HG03378 (cell line): ENCODE results near the gene HNRNPR.
"Not testable (repeated sequence)": the region's sequence is repeated elsewhere in the genome, so short reads cannot be mapped to it uniquely, and the experiment has no call there.

ENCODE experiments used
- ATAC-seq: cut with Tn5 transposase; IDR thresholded peaks from one replicate; pipeline ENCODE4 v1.9.1; 2021; ENCODE audit warnings: mild to moderate bottlenecking, moderate library complexity; ENCODE audit not compliant: unreplicated experiment

Gene HNRNPR

DNA sequence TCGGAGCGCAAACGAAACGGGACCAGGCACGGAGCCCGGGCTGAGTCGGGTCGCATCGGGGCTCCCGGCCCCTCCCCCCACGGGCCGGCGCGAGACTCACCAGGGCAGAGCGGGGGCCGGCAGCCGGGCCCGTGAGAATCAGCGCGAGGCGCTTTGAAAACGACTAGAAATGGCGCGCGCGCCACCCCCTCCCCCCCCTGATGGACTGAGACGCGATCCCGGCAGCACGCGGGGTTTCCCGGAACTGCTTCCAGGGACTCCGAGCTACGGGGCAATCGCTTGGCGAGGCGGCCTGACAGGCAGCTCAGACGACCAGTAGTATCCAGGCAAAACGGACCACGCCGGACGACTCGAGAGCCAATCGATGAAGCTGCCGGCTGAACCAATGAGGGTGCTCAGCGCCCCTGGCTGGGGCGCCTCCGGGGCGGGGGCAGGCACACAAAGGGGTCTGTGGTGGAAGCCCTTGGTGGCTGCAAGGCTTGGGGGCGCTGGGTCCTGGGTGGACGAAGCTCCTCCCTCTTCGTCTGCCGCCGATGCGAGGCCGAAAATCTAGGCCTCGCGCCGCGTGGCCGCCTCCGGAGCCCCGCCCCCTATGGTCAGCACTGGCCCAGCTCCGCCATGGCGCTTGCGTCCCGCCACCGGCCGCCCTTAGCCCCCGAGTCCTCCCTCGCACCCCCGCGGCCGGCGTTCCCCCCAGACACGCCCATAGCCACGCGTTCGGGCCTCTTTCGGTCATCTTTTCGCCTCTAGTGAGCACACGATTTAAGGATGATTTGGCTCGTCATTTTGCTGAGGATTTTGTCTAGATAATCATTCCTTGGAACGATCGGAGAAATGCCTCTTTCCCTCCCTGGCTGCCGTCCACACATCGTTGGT lies at the start of gene HNRNPR:
Gene HNRNPR, minus strand, starts transcription at position 174 of the 876 bp plus-strand sequence. CDS start 3,276 bp downstream, outside the sequence.
- ATAC-seq: peak; percentile 84

DNA sequence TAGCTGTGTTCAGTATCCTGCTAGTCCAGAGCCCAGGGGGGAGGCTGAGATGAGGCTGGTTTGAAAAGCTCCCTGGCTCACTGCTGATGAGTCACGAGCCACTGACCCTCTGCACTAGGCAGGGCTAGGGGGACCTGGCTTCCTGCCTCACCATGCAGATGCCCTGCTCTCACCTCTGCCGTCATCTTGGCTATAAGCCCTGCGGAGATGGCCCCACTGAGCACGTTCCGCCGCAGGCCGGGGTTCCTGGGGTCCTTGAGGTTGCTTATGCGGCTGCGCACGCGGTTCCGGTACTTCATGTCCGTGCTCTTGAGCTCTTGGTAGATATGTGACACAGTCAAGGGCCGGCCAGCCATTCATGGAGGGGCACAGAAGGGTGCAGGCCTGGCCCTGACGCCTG lies 49.6 kb upstream of the HNRNPR start:
- no peak for ATAC-seq

DNA sequence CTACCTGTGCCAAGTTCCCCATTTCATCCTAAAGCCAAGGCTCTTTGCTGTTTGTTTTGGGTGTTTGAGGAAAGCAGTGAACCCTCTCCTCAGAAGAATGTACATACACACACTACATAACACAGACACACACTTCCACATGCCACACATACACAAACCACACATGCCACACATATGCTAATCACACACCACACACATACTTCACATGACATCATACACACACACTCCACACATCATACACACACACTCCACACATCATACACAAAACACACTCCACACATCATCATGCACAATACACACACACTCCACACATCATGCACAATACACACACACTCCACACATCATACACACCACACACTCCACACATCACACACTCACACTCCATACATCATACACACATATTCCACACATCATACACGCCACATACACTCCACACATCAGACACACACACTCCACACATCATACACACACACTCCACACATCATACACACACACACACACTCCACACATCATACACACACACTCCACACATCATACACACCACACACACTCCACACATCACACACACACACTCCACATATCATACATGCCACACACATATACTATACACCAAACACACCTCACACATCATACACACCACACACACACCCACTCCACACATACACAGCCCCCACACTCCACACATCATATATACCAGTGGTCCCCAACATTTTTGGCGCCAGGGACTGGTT lies 48.2 kb upstream of the HNRNPR start:
- ATAC-seq: no peak

DNA sequence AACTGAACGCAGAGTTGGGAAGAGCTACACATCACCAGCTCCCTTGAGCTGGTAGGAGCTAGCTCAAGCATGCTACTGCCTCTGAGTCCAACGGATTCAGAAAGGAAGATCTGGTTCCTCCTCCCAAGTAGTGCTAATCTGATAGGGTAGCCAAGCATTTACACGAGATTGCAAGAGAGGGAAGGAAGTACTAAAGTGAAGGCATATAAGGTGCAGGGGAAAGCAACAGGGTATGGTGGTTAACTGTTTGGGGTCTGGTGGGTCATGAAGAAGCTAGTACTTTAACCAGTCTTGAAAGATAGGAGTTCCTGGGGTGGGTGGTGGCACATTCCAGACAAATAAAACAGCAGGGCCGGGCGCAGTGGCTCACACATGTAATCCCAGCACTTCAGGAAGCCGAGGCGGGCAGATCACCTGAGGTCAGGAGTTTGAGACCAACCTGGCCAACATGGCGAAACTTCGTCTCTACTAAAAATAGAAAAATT lies 45.8 kb upstream of the HNRNPR start:
- ATAC-seq: no peak

DNA sequence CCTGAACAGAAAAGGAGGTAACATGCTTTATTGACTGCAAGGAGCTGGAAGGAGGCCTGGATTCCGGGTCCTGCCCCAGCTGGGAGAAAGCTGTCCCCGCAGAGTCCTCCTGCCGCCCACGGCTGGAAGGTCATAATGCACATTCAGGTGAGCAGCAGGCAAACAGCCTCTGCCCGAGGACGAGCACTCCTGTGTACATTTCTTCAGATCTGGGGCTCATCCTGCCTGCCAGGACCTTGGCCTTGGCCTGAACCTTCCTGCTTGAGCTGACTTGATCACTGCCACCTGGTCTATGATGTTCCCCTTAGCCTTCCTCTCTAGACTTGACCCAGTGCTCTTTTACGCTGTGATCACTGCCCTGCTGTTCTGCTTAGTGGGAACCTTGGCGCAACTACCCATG lies 43.4 kb upstream of the HNRNPR start:
- ATAC-seq: no peak

DNA sequence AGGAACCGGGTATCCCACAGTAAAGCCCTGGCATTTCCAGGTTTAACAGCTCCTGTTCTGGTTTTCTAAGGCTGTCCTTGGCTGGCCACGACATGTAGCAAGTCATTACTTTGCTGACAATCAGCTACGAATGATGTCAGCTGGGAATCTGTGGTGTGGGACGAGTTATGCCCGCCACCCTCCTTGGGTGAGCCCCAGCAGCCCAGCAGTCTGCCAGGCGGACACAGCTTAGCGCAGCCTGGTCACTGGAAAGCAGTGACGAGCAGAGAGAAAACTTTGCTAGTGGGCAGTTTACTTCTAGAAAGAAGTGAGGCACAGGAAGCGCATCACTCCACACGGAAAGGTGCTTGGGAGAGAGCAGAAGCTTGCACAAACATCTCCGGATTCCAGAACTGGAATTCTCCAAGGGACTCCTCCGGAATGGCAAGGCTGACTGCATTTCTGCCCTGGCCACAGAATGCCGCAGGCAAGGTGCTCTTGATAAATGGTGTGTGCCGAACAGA lies 41.1 kb upstream of the HNRNPR start:
- no peak for ATAC-seq

DNA sequence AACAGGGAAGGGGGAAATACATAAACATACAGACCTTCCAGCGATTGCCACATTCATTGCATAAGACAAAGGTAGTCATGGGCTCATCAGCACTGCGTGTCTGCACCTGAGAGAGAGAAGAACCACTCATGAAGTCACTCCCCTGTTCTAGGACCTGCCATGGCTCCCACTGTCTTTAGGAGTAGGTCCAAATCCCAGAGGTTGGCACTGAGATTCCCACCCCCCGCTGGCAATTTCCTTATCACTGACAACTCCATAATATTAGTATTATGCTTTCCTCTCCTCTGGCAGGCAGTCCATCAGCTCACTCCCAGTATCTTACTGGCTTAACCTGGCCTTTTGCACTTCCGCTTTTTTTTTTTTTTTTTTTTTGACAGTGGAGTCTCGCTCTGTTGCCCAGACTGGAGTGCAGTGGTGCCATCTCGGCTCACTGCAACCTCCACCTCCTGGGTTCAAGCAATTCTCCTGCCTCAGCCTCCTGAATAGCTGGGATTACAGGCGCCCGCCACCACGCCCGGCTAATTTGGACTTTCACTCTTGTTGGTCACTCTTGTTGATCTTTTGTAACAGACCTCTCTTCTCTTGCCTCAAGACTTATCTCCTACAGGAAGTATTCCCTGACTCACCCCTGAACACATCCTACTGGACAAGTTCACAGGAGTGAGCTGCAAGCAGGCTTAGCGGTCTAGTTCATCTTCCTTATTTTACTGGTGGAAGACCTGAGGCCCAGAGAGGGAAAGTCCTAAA lies 40.4 kb upstream of the HNRNPR start:
- no peak for ATAC-seq

DNA sequence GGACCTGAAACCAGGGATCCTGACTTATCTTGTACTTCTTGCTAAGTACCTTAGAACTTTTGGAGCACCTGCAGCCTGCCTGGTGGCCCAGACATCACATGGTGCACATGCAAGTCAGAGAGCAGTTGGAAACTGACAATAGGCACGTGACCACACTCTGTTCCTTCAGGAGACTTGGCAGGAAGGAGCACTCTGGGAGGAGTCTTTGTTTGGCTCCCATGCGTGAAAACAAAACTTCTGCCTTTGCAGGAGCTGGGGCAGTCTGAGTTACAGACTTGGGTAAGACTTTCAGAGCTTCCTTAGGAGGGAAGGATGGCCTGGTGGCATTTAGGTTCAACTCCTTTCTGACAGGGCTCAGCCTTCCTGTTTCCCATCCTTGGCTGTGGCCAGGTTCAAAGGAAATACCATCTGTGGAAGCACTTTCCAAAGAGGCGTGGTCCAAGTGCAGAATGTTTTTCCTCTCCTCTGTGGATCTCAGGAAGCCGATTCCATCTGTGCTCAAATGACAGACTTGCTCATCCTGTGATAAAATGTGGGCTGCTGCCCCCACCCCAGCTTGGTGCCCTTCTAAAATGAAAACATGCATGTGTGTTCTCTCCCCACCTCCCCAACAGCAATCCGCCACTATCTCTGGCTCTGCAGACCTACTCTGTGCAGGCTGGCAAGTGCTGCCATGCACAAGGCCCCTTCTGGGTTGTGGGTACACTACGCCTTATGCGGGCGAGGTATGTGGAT lies 39.7 kb upstream of the HNRNPR start:
- ATAC-seq: no peak

DNA sequence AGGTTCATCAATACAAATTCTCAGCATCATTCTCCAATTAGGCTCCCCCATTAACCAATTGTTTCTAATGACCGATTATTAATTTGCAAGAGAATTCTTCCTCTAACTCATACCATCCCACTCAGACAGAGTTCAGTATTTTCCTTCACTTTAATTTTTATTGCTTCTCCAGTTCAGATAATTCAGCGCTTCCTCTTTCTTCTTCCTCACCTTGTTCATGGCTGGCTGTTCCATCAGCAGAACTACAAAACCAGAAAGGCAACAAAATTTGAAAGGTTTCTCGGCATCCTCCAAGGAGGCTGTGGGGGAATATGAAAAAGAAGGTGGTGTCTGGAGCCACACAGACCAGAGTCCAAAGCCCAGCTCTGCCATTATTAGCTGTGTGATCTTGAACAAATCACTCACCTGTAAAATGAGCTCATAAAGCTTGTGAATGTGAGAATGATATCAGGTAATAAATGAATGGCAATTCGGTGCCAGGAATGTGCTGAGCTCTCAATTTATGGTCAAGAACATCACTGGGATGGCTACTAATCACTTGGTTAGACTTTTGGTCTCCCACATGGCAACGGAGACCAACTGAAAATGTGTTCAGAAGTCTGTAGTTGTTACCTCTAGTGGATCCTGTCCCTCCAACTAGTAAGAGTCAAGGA lies 37.3 kb upstream of the HNRNPR start:
- ATAC-seq: no peak

DNA sequence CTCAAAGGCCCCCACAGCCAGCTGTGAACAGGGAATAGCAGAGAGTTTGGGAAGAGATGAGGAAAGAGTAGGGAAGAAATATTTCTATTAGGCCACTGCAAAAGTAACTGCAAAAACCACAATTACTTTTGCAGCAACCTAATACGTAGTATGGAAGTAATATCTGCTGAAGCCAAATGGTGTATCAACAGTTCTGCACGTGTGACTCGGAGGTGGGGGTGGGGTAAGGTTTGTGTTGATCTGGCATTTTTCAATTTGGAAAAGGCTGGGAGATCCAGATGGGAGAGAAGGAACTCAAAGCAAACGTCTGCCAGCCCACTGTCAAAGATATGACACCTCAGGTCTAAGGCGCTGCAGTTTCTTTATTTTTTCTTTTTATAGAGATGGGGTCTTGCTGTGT lies 36.6 kb upstream of the HNRNPR start:
- no peak for ATAC-seq

DNA sequence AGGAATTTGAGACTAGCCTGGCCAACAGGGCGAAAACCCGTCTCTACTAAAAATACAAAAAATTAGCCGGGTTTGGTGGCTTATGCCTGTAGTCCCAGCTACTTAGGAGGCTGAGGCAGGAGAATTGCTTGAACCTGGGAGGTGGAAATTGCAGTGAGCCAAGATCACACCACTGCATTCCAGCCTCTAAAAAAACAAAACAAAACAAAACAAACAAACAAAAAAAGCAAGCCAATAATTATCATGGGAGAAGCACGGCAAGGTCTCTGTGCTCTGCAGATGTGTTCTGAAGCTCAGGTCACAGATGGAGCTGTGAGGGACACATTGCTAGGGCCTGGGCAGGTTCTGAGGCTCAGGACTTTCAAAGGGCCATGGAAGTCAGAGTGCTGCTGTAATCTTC lies 36.2 kb upstream of the HNRNPR start:
- not testable (repeated sequence) for ATAC-seq

DNA sequence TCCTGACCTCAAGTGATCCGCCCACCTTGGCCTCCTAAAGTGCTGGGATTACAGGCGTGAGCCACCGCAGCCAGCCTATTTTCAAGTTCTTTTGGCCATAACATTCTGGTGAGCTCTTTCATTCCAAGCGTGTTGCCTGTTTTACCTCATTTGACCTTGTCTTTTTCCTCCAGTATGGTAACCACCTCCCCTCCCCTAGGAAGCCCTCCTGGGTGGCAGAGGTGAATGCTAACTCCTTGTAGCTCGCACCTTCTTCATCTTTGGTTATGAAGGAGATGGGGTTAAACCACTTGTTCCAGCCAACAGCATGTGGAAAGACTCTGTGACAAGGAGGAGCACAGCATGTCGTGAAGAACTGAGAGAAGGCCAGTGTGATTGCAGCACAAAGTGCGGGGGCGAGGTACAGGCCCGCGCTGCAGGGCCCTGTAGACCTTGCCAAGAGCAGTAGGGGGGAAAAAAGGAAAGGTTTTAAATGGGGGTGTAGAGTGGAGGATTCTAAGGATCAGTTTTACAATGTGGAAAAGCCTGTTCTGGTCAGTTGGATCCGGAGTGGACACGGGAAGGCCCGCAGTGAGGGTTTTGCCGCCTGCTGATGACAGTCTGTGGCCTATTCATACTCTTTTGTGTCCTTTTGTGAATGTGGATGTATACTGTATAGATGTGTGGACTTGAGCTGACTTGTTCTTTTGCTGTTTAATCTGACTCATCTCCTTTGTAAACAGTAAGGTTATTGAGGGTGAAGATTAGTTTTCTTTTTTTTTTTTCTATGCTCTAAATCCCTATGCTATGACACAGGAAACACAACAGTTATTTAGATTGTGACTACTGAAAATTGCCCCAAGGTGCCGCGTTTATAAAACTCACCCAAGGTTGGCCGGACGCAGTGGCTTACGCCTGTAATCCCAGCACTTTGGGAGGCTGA lies 33.1 kb upstream of the HNRNPR start:
- no peak for ATAC-seq

DNA sequence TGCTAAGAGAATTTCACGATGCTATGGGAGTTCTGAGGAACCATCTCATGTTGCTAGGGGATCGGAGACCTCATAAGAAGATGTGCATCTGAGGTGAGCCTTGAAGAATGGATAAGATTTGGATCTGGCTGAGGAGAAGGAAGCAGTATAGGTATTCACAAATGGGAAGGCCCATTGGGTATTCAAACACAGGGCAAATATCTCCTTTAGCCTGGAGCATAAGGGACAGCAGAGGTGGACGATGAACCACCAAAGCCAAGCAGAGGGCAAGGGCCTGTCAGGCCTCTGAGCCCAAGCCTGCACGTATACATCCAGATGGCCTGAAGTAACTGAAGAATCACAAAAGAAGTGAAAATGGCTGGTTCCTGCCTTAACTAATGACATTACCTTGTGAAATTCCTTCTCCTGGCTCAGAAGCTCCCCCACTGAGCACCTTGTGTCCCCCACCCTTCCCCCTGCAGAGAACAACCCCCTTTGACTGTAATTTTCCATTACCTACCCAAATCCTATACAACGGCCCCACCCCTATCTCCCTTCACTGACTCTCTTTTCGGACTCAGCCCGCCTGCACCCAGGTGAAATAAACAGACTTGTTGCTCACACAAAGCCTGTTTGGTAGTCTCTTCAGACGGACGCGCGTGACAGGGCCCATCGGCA lies 30.1 kb upstream of the HNRNPR start:
- not testable (repeated sequence) for ATAC-seq

DNA sequence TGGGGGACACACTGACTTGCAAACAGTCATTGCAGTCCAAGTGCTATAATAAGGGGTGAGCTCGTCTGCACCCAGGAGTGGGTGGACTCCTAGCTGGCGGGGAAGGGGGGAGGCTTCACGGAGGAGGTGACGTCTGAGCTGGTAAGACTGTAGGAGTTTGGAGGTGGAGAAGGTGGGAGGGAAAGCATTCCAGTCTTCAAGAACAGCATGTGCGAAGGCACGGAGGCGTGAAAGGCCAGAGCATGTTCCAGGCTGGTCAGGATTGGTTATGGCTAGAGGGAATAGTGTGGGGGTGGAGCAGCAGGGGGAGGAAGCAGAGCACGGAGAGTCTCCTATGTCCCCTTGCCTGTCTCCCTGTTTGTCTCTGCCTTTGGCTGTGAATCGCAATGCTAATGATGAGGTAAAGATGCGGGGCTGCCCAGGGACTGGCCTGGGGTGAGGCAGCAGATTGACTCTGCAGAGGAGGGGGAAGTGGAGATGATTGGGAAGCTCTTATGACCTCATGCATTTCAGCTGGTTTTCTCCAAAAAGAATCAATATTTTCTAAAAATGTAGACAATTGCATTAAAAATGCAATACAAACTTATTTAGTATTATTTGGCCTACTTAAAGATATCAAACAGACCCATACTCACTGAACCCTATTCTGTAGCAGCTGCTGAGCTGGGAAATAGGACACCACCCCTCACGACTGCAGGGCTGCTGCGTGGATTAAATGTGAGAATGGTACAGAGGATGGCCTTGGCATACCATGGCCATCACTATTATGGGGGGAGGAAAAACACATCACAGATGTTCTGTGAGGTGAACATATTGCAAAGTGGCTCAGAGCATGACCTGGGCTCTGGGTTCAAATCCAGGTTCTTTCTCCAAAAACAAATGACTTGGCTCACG lies 28.1 kb upstream of the HNRNPR start:
- ATAC-seq: no peak

DNA sequence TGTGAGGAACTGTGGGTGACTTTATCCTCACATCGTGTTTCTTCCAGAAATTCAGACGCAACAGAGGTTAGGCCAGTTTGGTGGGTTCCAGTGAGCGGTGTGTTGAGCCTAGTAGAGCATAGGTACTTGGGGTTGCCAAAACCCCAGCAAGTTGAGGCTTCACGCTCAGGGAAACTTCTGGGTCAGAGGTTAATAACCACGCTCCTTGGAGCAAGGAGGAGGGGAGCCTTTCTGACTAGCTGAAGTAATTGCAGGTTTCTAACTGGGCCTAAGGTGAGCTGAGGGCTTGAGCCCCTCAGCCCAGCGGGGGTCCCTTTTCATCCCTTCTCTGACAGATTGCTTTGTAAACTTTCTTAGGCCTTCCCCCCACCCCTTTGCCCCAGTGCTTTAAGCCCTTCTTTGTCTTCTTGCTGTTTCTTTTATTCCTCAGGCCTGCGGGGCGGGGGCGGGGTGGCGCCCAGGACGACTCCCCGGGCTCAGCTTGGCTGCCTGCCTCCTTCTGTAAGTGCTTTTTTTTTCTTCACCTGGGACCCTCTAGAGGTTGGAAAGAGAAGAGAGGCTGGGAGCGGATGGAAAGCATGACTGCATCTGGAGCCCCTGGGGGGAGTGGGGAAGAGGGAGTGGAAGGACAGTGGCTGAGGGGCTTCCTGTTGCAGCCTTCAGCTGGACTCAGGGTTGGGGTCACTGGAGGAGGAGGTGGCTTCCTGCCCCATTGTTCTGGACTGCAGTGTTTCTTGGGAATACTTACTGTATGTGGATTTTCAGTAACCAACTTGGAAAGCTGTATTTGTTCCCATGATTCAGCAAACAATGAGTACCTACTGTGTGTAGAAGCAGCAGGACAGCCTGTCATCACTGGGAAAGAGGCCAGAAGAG lies 26.9 kb upstream of the HNRNPR start:
- ATAC-seq: no peak

DNA sequence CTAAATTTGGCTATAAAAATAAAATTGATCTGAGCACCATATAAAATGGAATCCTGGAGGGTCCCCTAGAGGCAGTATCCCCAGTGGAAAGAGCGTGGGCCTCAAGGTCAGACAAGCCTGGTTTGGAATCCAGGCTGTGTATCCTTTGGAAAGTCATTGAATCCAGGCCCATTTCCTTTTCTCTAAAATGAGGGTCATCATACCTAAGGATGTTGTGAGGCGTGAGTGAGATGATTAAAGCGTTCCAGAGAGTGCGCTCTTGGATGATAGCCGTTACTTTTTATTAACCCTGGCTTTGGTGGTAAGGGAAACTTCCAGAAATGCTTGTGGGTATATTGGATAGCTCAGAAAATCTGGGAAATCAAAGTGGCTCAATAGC lies 26.2 kb upstream of the HNRNPR start:
- no peak for ATAC-seq
